ENCODE data around the gene SLC6A7.
"Not testable (repeated sequence)": the region's sequence is repeated elsewhere in the genome, so short reads cannot be mapped to it uniquely, and the experiment has no call there.

Gene SLC6A7

DNA sequence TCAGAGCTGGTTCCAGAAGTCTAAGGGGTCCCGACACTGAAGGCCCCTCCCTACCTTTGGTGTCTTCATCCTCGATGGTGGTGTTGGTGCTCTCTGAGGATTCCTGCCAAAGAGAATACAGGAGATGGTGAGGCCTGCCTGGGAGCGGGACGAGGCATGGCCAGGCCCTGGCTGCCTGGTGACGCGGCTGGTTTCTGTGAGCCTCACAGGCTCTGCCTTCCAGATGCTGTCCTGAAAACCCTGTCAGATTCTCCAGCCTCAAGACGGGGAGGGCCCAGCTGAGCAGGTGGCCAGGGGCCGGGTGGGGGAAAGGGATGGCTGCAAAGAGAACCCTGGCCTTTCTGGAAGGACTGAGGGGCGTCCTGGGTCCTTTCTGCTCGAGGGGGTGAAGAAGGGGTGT, 48.8 kb downstream of the SLC6A7 start:
- in situ Hi-C loops (cut with MboI; ENCODE audit: low sequenced_read_pairs), result no loop called here

GRCh38 chr5:150239099-150239793, 49.4 kb downstream of the SLC6A7 start:
- in situ Hi-C loops (cut with MboI; ENCODE audit: low sequenced_read_pairs), result no loop called here

- in situ Hi-C loops (cut with MboI; ENCODE audit: low sequenced_read_pairs), result no loop called here
Observed at GRCh38 chr5:150239794-150240122, 49.9 kb downstream of the SLC6A7 start.

GRCh38 chr5:150241298-150242160, 51.7 kb downstream of the SLC6A7 start:
- in situ Hi-C loops (cut with MboI; ENCODE audit: low sequenced_read_pairs), result no loop called here

GRCh38 chr5:150242251-150242894, 52.5 kb downstream of the SLC6A7 start:
- in situ Hi-C loops (cut with MboI; ENCODE audit: low sequenced_read_pairs), result no loop called here

- in situ Hi-C loops (cut with MboI; ENCODE audit: low sequenced_read_pairs), result no loop called here
Observed at GRCh38 chr5:150243590-150243989, 53.7 kb downstream of the SLC6A7 start.

DNA sequence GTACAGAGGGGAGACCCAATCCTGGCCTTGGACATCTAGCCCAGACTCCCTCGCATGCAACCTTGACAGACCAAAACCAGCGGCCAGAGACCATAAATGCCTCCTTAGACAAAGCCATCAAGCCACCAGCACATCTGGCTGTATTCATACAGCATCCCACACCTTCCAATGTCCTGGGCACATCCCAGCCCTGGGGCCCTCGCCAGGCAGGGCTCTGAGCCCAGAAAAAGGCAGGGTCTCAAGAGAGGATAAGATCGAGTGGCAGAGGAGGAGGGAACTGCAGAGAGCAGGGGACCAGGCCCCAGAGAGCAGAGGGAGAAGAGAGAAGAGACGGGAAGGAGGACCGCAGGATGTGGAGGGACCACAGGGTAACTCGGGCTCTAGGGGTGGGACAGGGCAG, 54.3 kb downstream of the SLC6A7 start:
- in situ Hi-C loops (cut with MboI; ENCODE audit: low sequenced_read_pairs), result no loop called here

DNA sequence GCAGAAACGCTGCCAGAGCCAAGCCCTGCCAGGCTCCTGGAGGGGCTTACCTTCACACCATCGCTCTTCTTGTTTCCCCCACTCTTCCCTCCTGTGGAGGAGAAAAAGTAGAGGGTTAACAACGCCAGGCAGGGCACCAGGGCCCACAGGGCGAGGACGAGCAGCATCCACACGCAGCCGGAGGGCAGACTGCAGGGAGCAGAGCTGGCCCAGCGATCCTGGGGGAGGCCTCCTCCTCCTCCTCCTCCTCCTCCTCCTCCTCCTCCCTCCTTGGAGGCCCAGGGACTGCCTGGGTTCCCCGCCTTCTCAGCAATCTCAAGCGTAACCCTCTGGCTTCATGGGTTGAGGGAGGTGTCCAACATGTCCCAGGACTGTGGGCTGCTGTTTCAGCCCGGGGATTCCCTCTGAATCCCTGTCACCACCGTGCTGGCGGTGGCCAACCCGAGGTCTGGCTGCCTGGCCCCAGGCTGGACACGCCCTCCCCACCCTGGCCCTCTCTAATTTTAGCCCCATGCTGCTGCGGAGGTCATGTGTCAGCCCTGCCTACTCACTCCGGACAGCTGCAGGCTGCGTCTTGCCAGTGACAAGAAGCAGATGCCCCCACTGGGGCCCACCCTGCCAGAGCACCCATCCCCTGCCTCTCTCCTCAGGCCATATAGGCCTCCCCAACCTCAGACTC, 55.4 kb downstream of the SLC6A7 start:
- in situ Hi-C loops (cut with MboI; ENCODE audit: low sequenced_read_pairs), result no loop called here

DNA sequence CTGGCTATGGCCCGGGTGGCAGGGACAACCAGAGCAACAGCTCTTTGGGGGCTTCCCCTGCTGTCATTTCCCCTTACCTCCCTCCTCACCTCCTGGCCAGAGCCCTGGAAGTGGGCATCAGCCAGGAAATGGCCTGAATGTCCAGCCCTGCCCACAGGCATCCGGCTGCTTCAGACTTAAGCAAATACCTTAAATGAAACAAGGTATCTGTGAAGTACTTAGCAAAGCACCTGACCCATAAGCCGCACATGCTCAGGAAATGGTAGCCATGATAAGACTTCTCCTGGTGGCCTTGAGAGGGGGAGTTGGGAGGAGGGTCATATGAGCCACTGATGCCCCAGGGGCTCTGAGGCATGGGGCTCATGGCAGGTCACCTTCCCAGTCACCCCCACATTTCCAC, 55.9 kb downstream of the SLC6A7 start:
- in situ Hi-C loops (cut with MboI; ENCODE audit: low sequenced_read_pairs), result no loop called here

DNA sequence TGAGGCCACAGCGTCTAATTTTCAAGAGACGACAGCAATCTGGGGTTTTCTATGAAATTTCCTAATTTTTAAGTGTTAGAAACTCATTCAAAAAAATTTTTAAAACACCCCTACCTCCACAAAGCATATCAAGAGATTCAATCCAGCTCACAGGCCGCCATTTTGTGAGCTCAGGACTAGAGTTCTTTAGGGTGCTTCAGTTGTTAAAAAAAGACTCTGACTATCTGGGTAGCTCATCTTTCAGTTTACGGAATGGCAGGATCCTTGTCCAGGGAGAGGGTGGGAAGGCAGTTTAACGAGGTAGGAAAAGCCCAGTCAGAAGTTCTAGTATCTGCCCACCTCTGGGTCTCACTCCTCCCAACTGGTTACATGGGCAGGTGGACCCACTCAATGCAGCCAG, 56.6 kb downstream of the SLC6A7 start:
- in situ Hi-C loops (cut with MboI; ENCODE audit: low sequenced_read_pairs), result no loop called here

DNA sequence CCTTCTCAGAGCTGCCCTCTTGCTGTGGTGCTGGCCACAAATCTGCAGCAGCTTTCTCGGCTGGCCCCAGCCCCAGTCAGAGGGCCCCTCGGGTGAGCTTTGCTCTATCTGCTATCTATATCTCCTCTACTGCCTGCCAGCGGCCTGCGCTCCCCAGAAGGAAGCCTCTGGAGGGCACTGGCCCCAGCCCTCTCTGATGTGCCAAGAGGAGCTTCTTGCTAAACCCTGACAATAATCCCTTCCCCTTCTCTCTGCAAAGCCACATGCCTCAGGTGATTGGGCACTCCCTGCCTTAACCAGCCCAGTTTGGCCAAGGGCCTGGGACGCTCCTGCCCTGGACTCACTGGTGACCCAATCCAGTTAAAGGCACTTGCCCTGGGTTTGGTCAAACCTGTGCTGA, 57.0 kb downstream of the SLC6A7 start:
- in situ Hi-C loops (cut with MboI; ENCODE audit: low sequenced_read_pairs), result no loop called here

DNA sequence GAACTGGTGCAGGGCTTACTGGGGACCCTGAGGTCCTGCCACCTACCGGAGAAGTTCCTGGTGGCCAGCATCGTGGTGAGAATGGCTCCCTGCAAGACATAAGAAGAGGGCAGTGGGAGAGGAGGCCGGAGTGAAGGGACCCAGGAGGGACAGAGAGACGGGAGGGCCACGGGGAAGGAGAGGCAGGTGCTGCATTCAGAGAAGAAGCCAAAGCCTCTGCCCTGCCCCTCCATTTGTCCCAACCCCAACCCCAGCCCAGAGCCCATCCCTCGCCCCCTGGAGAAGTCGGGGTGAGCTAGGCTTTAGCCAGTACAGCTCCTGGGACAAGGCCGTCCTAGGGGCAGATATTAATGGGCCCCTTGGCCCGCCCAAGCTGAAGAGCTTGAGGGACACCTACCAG, 57.9 kb downstream of the SLC6A7 start:
- in situ Hi-C loops (cut with MboI; ENCODE audit: low sequenced_read_pairs), result no loop called here

GRCh38 chr5:150248493-150248892, 58.6 kb downstream of the SLC6A7 start:
- in situ Hi-C loops (cut with MboI; ENCODE audit: low sequenced_read_pairs), result not testable (repeated sequence)

DNA sequence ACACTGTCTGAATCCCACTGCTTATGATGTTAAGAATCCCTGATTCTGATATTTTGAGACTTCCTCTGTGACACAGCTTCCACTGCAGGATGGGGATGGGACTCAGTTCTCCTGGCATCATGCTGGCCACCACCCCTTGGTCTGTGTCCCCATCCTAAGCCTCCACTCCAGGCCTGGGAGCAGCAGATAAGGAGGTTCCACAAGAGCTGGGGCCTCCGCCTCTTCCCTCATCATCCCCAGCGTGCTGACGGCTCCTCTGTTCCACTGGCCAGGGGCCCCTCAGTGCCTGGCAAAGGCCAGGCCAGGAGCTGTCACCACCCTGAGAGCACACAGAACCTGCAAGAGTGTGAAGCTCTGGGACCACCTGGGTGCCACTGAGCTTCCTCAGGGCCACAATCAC, 59.1 kb downstream of the SLC6A7 start:
- in situ Hi-C loops (cut with MboI; ENCODE audit: low sequenced_read_pairs), result no loop called here

DNA sequence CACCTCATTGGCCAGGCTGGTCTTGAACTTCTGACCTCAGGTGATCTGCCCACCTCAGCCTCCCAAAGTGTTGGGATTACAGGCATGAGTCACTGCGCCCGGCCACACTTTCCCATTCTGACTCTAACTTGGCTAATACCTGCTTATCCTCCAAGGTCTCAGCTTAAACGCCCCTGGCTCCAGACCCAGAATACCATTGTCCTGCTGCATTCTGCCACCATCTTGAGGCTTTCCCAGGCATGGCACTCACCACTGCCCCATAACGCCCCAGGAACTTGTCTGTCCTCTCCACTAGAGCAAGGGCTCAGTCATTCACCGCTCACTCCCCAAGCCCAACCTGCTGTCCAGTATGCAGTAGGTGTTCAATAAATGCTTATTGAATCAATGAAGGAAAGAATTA, 59.9 kb downstream of the SLC6A7 start:
- in situ Hi-C loops (cut with MboI; ENCODE audit: low sequenced_read_pairs), result no loop called here

DNA sequence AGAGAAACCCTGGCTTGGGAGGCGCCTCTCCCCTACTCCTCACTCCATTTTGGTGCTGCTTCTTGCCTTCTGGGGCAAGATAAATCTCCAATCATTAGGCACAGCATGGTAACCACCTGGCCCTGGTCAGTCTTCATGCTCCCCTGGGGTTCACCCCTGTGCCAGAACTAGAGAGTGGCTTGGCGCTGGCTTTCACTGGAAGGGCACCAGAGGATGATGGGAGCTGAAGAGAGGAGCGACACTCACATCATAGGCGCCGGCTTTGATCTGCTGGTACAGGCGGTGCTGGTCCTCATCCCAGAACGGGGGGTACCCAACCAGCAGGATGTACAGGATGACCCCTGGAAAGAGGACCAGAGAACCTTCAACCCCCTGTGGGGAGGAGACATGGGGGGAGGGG, 61.6 kb downstream of the SLC6A7 start:
- in situ Hi-C loops (cut with MboI; ENCODE audit: low sequenced_read_pairs), result no loop called here

GRCh38 chr5:150252489-150252888, 62.6 kb downstream of the SLC6A7 start:
- in situ Hi-C loops (cut with MboI; ENCODE audit: low sequenced_read_pairs), result no loop called here

DNA sequence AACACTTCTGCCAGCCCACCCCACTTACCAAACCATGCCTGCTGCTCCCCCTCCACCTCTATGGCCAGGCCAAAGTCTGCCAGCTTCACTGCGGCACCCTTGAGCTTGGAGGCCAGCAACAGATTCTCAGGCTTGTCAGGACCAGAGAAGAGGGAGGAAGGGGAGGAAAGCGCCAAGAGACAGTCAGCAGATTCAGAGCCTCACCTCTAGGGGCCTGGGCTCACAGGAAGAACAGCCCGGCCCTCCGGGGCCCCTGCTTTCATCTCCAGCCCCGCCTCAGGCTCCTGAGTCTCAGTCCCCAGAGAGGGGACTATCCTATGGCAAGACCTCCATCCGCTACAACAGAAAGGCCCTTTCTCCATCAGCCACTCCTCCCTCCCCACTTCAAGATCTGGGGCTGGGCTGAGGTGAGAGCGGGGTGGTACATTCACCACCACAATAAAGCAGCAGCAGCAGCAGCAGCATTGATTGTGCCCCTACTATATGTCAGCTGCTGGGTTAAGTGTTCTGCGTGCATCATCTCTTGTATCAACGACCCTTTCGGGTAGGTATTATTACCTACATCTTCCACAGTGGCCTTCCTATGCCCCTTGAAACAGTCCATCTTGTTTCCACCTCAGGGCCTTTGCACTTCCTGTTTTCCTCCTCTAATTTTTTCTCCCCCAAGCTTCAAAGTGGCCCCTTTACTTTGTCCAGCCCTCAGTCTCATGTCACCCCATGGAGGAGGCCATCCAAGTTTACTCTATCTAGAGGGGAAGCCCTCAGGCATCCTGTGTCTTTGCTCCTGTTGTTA, 63.8 kb downstream of the SLC6A7 start:
- in situ Hi-C loops (cut with MboI; ENCODE audit: low sequenced_read_pairs), result no loop called here

- in situ Hi-C loops (cut with MboI; ENCODE audit: low sequenced_read_pairs), result no loop called here
Observed at GRCh38 chr5:150254363-150254762, 64.5 kb downstream of the SLC6A7 start.

- in situ Hi-C loops (cut with MboI; ENCODE audit: low sequenced_read_pairs), result no loop called here
Observed at GRCh38 chr5:150254774-150255173, 64.9 kb downstream of the SLC6A7 start.
